ENCODE data around the gene PIGH. TPM values are rescaled to one million over a fixed set of nuclear protein-coding genes. Genes with fewer than 3 reads are reported as not detected.
"Not testable (repeated sequence)": the region's sequence is repeated elsewhere in the genome, so short reads cannot be mapped to it uniquely, and the experiment has no call there.

PIGH gene
- total RNA-seq, 1 experiment from 2014 or later, result 19.4 TPM

DNA sequence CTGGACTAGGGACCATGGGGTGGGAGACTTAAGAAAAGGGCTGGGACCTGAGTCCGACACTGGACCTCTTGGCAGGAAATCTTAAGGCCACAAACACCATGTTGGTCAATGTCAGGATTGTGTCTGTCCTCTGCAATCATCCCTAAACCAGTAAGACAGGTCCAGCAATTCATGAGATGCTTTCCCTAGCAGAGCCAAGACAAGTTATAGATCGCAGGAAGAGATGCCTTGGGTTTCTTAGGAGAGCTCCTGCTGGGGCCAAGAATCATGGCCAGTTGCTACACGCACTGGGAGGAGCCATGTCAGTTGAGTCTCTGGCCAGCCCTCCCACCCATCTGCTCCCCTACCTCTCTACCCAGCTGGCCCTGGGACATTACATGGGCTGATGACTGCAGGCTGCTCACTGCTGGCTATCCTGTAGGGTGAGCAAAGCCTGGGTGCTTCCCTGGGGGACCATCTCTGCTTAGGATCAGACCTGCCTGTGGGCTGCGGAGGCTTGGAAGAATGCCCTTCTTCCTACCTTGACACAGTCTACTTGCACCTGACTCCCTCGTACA is 52.8 kb downstream of the PIGH start:
- Histone ChIP-seq H3K4me3 (no peak overlapping the region), H3K9me3 (peaks cover 6% of the 10 kb centered on the region; the same call in 1 of the 2 replicates), H3K27me3 (no peaks in the 10 kb centered on the region), H3K36me3 (no peaks in the 10 kb centered on the region)
- DNase-seq, result no peak

DNA sequence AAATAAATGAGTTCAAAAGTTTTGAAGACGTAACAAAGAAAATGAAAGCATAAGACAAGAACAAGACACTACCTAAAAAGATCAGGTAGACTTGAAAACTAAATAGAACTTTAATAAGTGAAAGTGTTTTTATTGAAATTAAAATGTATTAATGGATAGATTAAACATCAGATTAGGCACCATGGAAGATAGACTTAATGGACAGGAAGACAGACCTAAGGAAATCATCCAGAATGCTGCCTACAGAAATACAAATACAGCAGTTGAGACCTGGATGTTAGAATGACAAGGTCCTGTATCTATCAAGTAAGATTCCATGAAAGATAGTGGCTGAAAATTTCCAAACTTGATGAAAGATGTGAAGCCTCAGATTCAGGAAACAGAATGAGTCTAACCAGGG is 55.5 kb downstream of the PIGH start:
- peaks cover 6% of the 10 kb centered on the region; the same call in 1 of the 2 replicates for H3K9me3 ChIP-seq
- DNase-seq, result no peak
- H3K36me3 ChIP-seq, result no peaks in the 10 kb centered on the region
- no peak overlapping the region for H3K4me3 ChIP-seq
- H3K27me3 ChIP-seq, result no peaks in the 10 kb centered on the region

DNA sequence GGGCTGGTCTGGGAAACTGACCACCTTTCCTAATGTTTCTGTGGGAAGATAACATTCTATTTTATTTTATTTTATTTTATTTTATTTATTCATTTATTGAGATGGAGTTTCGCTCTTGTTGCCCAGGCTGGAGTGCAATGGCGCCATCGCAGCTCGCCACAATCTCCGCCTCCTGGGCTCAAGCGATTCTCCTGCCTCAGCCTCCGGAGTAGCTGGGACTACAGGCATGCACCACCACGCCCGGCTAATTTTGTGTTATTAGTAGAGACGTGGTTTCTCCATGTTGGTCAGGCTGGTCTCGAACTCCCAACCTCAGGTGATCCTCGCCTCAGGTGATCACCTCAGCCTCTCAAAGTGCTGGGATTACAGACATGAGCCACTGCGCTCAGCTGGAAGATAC is 57.4 kb downstream of the PIGH start:
- not testable (repeated sequence) for H3K36me3 ChIP-seq, H3K9me3 ChIP-seq, H3K4me3 ChIP-seq, DNase-seq, H3K27me3 ChIP-seq

- DNase-seq, result no peak
- no peaks in the 10 kb centered on the region for H3K36me3 ChIP-seq
- H3K27me3 ChIP-seq, result no peaks in the 10 kb centered on the region
- no peak overlapping the region for H3K4me3 ChIP-seq
- peaks cover 6% of the 10 kb centered on the region; the same call in 1 of the 2 replicates for H3K9me3 ChIP-seq
Observed at GRCh38 chr14:67541448-67542387, 58.4 kb downstream of the PIGH start.

Other genes with a start within 250 kb of the PIGH start
- gene ATP6V1D, start 240.5 kb downstream of the PIGH start, total RNA-seq (2014; rRNA removed; shearing (Covaris generic); ENCODE audit: low replicate concordance), result 53.2 and 57.7 TPM in 2 replicates
- gene EIF2S1, start 239.9 kb downstream of the PIGH start, total RNA-seq (2014; rRNA removed; shearing (Covaris generic); ENCODE audit: low replicate concordance), result 284 and 534 TPM in 2 replicates
- gene PLEK2, start 188.1 kb downstream of the PIGH start, total RNA-seq (2014; rRNA removed; shearing (Covaris generic); ENCODE audit: low replicate concordance), result 2.2 TPM in 1 of 2 replicates, not detected in the other
- gene TMEM229B, start 111.5 kb downstream of the PIGH start, total RNA-seq (2014; rRNA removed; shearing (Covaris generic); ENCODE audit: low replicate concordance), result 5.9 TPM in 1 of 2 replicates, not detected in the other
- 0.07 and 0.47 TPM in 2 replicates for gene PLEKHH1, start 67.0 kb downstream of the PIGH start, total RNA-seq (2014; rRNA removed; shearing (Covaris generic); ENCODE audit: low replicate concordance)
- gene ARG2, start 19.7 kb upstream of the PIGH start, total RNA-seq (2014; rRNA removed; shearing (Covaris generic); ENCODE audit: low replicate concordance), result 1.4 and 3.6 TPM in 2 replicates
- gene VTI1B, start 74.4 kb upstream of the PIGH start, total RNA-seq (2014; rRNA removed; shearing (Covaris generic); ENCODE audit: low replicate concordance), result 46.6 and 124 TPM in 2 replicates
- 23.8 and 25.9 TPM in 2 replicates for gene RDH11, start 95.5 kb upstream of the PIGH start, total RNA-seq (2014; rRNA removed; shearing (Covaris generic); ENCODE audit: low replicate concordance)
- gene RDH12, start 101.6 kb upstream of the PIGH start, total RNA-seq (2014; rRNA removed; shearing (Covaris generic); ENCODE audit: low replicate concordance), result 0.07 and 0.20 TPM in 2 replicates
- gene ZFYVE26, start 216.3 kb upstream of the PIGH start, total RNA-seq (2014; rRNA removed; shearing (Covaris generic); ENCODE audit: low replicate concordance), result 3.3 and 9.7 TPM in 2 replicates
- gene RAD51B, start 219.5 kb upstream of the PIGH start, total RNA-seq (2014; rRNA removed; shearing (Covaris generic); ENCODE audit: low replicate concordance), result 2.6 and 7.2 TPM in 2 replicates

All from MG63 (cell line).